Kidney glomerular epithelial cell (primary cell): ENCODE measurements around the gene ANKMY1.

Experiments
- DNase-seq: peaks from one replicate; lab custom pipeline; 2025; lab: John Stamatoyannopoulos, UW

The ANKMY1 gene

DNA sequence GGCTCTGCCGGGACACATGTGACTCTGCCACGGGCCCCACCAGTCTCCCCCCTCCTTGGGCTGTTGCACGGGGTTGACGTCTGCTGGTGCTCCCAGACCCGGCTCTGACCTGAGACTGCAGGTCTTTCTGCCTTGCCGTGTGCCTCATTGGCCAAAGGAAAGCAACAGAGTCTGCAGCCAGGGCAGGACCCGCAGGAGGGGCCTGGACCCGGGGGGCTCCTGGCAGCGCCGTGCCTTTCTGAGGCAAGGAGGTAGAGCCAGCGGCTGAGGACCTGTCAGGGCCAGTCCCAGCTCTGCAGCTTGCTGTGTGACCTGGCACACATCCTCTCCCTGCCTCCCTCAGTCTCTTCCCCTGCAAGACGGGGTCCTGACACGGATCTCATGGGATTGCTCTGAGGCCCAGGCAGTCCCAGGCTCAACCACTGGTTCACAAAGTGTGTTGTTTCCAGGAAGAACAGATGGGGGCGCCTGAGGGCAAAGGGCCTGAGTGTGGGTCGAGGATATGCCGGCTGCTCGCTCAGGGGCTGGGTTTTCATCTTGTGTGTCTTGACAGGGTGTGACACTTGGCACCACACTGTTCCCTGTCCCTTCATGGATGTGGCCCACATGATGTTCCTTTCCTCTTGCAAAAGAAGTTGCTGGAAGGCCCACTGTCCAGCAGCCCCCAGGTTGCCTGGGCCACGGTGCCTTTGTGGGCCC lies 37.7 kb upstream of the ANKMY1 start:
- no peak for DNase-seq

DNA sequence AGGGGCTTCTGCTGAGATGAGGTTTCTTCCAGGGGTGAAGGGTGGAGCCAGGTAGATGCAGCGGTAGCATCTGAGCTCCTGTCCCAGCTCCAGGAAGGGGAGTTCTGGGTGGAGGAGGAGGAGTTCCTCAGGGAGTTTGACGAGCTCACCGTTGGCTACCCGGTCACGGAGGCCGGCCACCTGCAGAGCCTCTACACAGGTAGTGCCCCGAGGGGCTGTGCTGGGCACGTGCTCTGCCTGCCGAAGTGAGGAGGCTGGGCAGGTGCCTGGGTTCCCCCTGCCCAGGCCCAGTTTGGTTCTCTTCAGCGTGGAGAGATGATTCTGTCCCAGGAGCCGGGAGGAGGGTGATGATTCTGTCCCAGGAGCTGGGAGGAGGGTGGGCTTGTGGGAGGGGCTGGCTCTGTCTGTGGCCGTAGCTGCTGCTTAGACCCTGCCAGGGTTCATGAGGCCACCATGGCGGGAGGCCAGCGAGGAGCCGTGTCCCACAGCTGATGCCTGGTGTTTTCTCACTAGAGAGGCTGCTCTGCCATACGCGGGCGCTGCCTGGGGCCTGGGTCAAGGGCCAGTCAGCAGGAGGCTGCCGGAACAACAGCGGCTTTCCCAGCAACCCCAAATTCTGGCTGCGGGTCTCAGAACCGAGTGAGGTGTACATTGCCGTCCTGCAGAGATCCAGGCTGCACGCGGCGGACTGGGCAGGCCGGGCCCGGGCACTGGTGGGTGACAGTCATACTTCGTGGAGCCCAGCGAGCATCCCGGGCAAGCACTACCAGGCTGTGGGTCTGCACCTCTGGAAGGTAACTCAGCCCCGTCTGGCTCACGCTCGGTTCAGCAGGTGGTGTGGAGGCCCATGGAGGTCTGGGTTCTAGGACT lies 37.0 kb upstream of the ANKMY1 start:
- DNase-seq: no peak

DNA sequence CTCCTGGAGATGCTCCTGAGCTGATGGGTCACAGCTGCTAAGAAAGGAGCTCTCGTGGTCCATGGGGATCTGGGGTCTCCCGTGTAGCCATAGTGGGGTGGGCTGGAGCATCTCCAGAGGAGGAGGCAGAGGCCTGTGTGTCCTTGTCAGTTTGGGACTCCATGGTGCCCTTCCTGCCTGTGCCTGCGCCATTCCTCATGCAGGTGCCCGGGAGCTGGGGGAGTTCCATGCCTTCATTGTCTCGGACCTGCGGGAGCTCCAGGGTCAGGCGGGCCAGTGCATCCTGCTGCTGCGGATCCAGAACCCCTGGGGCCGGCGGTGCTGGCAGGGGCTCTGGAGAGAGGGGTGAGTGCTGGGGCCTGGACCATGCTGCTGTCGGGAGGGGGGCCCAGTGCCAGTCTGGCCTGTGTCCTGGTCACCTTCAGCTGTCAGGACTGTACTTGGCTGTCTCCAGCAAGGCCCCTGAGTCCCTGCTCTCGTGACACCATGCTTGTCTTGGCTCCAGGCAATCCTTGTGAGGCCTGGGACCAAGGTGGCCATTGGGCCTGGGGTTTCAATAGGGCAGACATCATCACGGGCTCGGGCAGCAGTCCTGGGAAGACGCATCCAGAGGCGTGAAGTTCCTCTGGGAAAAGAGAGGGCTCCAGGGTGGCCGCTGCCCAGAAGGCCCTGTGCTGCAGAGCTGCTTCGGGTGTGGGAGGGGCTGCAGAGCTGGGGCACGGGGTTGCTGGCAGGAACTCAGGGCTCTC lies 36.1 kb upstream of the ANKMY1 start:
- no peak for DNase-seq

DNA sequence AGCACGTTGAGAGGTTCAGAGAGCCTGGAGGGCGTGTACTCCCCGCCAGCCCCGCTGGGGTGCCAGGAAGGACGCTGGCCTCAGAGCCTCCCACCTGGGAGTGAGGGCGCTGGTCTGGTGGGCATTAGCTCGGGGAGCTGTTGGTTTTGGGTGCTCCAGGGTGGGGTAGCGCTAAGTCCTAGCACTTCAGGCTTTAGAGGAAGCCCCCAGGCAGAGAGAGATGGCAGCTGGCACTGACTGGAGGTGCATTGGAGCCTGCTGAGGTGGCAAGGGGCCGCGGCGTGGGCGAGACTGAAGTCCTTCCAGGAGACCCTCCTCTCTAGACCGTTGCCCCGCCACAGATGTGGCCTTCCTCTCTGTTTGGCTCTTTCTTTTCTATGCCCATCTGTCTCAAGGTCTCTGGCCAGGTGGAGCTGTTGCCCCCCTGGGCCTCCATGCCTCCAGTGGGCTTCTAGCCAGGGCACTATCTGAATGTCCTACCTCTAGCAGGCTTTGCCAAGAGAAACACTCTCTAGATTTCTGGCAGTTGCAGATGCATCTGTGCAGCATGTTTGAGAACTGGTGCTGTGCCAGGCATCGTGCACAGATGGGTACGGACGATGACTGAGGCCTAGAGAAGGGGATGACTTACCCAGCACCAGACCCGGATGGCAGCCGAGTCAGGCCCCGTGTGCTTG lies 35.4 kb upstream of the ANKMY1 start:
- DNase-seq: no peak

DNA sequence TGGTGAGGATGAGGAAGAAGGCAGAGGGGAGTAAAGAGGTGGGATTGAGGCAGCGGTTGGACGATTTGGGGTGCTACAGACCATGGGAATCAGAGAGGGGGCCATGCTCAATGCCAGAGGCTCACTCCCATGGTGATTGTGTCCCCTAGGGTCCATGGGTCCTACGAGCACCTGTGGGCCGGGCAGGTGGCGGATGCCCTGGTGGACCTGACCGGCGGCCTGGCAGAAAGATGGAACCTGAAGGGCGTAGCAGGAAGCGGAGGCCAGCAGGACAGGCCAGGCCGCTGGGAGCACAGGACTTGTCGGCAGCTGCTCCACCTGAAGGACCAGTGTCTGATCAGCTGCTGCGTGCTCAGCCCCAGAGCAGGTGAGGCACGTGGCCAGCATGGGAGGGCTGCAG lies 34.0 kb upstream of the ANKMY1 start:
- DNase-seq: no peak

DNA sequence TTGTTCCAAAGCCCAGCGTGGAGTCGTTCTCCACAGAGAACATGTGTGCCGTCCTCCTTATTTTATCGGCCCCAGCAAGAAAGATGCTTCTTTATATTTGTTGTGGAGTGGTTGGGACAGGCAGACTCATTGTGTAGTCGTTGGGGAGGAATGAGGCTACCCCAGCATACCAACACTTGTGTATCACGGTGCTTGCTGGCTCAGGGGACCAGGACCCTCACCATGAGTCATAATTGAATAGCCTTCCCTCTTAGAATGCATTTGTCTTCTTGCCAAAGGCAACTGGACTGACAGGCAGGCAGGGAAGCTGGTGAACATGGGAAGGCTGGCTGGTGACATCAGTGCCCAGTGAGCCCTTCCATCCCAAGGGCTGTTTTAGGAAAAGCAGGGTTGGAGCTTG lies 33.4 kb upstream of the ANKMY1 start:
- DNase-seq: no peak

DNA sequence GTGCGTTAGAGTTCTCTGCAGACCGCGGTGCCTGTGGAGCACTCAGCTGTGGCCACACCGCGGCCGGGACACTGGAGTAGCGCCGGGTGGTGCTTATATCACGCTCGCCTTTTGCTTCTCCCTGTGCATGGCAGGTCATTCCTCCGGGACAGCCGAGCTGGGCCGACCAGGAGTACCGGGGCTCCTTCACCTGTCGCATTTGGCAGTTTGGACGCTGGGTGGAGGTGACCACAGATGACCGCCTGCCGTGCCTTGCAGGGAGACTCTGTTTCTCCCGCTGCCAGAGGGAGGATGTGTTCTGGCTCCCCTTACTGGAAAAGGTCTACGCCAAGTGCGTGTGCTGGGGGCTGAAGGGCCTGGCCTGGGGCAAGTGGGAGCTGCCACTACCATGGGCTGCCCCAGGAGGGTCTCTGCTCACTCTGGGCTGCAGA lies 32.9 kb upstream of the ANKMY1 start:
- DNase-seq: no peak

DNA sequence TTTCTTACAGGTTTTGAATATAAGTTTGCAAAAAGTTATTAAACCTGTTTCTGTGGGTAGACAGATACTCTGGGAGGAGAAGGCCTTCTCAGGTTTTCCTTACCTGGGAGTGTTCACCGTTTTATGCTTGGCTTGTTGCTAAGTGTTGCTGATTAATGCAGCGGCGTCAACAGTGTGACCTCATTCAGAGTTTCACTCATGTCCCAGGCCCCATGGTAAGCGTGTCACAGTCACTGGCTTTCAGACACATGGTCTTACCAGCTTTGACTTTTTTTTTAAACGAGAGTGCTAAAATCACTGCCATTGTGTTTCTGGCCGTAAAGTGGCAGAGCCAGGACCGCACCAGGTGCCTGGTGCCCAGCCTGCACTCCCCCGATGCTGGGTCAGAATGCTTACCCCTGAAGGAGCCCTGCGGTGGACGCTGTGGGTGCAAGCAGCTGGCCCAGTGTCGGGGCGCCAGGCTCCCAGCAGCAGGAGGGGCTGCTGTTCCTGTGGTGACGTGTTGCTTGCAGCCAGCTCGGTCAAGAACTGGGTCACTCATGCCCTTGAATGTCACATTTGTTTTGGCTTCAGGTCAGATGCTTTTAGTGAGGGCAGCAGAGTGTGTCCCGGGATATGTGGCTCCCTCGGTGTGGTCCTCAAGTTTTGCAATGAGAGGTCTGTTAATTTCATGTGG lies 32.2 kb upstream of the ANKMY1 start:
- DNase-seq: no peak

DNA sequence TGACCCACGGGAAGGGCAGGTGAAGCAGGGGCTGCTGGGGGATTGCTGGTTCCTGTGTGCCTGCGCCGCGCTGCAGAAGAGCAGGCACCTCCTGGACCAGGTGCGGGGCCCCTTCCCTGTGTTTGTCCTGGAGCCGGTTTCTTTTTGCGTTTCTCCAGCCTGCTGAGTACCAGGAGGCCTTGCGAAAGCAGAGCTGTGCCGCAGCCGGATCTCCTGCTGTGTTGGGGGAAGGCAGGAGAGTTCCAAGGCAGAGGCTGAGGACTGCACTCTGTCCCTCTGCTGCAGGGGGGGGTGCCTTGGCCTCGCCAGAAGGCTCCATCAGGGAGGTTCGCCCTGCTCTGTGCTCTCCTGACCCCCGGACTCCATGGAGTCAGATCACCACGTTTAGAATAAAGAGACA lies 31.6 kb upstream of the ANKMY1 start:
- DNase-seq: no peak

DNA sequence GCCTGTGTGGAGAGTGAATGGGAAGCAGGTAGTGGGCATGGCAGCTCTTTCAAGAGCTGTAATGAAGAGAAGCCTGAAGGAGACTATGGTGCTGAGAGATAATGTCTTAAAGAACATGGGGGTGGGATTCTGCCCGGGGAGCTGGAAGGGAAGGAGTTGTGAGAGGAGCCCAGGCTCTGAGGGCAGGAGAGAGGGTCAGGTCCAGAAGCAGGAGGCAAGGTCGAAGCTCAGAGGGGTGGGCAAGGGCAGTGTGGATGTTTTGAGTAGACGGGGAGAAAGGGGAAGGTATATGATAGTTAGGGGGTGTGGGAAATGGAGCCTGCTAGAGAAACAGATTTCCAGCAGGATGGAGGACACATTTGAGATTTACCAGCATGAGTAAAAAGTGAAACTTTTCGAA lies 30.9 kb upstream of the ANKMY1 start:
- DNase-seq: no peak

DNA sequence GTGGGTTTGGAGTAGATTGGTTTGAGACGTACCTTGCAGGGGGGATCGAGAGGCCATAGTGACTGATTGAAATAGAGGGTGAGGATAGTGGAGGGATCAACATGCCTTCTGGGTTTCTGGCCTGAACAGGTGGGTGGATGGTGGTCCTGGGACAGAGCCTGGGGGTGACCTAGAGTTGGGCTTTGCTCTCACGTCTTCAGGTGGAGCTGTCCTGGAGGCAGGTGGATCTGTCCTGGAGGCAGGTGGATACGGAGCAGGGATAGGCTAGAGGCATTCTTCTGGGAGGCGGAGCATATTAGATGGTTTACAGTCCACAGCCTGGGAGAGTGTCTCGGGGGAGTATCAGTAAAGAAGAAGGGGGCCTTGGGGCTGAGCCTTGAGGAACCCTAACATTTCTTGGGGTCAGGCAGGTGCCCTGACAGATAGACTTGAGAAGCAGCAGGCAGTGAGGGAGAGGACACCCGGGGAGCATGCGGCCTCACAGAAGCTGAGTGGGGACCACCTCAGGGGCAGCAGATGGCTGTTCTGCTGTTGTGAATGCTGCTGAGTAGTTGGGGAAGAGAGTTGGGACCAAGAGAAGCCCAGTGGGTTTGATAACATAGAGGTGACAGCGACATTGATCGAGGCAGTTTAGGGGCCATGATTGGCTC lies 30.3 kb upstream of the ANKMY1 start:
- no peak for DNase-seq

DNA sequence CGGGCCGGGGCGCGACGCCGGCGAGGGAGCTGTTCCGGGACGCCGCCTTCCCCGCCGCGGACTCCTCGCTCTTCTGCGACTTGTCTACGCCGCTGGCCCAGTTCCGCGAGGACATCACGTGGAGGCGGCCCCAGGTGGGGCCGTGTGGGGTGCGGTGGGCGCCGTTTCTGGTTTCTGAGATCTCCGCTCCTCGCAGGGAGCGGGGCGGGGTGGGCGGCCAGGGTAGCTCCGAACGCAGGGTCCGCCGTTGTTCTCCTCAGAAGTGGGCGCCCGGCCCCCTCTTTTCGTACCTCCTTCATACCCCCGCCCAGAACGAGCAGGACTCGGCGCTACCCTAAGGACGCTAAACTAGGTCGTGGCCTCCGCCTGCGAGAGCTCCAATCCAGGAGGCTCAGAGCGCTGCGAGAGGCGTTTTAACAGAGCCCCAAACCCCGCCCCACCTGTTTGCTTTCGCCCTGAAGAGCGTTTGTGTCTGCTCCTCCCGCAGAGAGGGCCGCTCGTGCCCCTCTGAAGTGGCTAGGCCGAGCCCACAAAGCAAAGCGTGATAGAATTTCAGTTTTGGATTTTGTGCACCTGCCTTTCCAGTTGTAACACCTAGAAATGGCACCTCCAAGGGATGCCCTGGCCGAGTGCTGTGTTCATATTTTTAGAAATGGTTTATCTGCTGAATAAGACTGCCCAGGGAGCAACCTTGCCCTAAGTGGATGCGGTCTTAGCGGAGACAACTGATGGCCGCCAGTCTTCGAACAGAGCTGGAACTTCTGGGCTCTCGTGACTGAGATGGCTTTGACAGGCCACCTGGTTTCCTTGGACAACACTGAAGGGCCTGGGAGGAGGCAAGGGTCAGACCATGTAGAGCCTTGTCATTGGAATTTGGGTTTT lies 29.4 kb upstream of the ANKMY1 start:
- no peak for DNase-seq

DNA sequence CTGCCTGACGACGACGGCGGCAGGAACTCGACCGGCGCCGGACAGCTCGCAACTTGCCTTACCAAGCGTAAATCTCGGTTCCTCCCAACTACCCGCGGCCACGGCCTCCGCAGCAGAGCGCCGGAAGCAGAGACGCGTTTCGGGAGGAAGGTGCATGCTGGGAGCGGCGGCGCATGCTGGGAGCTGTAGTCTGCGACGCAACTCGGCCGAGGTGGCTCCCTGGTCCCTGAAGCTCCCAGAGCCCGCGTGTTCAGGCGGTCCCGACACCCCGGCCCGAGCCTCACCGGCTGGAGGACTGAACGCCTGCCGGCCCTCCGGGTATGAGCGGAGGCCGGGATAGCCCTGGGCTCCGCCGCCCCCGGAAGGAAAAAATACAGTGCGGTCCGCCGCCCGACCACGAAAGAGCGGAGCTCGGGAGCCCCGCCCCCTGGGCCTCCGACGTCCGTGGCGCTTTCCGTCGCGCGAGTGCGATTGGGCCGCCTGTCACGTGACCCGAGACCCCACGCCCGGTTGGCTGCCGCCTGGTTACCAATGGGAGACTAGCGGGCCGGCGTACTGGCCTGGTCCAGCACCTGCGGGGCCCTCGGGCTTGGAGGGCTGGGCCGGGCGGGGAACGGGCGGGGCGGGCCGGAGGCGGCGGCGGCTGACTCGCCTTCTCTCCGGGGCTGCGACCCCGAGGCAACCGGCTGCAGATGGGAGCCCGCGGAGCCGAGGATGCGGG lies 28.6 kb upstream of the ANKMY1 start, which contains the start of gene CAPN10:
CAPN10 (plus strand) TSS at position 537 of the 721 bp plus-strand sequence; CDS start at position 715, 178 bp downstream.
- DNase-seq: peak; percentile 67

DNA sequence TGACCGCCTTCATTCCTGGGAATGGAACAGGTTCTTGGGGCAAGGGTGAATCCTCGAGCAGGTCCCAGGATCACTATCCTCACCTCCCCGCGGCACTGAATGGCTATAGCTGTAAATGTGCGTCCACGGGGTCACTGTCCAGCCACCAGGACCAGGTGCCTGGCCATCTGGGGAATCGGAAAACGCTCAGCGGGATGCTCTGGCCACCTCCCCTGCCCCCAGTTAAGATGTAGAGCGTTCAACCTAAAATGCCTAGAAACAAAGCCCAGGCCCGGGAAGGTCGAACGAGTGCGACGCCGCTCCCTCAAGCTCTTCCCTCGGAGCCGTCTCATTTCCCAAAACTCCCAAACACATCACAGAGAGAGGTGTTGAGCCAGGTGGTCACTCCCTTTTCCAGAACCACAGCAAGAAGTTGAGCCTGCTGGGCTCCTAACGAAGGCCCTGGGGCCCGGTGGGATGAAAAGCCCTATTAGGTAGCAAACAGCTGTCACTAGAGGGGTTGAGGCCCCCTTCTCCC lies 28.0 kb upstream of the ANKMY1 start:
- no peak for DNase-seq

DNA sequence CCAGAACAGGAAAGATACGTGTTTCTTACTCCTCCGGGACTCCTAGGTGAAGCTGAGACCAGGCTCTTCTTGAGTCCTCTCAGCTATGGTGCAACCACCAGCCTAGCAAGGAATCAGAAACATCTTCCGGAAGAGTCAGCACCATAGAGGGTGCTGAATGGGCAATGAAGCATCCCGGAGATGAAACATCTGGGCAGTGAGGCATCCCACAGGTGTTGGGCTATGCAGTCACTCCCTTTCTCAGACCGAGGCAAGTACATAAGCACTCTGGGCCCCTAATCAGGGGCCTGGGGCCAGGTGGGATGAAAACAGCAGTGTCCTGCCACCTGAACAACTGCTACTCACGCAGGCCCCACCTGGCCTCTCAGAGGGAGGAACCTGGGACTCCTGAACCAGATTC lies 27.3 kb upstream of the ANKMY1 start:
- DNase-seq: peak; percentile 5

DNA sequence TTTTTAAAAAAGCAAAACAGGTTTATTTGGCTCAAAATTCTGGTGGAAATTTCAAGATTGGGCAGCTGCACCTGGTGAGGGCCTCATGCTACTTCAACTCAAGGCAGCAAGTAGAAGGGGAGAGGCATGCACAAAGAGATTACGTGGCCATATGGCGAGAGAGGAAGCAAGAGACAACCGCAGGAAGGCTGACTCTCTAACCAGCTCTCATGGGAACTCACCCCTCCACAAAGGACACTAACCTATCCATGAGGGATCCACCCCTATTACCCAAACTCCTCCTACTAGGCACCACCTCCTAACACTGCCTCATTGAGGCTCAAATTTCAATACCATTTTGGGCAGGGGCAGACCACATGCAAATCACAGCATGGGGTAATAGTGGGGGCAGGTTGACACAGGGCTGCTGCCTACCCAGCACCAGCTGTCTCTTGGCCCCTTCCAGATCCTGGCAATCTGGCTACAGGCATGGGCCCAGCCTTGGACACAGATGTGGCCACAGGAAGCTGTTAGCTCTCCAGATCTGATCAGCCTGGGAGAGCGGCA lies 26.8 kb upstream of the ANKMY1 start:
- no peak for DNase-seq

DNA sequence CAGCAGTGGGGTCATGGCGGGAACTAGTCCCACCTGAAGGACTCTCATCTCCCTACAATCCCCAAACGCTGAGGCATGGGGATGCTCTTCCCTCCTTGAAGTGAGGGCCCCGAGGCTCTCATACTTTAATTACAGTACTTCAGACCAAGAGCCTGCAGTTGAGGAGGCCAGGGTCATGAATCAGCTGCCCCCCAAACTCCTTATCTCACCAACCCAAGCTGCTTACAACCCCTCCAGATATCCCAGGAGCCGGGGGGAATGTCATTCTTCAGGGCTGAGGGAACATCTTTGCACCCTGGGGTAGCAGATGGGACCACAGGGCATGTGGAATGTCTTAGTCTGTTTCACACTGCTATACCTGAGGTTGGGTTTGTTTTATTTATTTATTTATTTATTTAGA lies 26.0 kb upstream of the ANKMY1 start:
- no peak for DNase-seq

DNA sequence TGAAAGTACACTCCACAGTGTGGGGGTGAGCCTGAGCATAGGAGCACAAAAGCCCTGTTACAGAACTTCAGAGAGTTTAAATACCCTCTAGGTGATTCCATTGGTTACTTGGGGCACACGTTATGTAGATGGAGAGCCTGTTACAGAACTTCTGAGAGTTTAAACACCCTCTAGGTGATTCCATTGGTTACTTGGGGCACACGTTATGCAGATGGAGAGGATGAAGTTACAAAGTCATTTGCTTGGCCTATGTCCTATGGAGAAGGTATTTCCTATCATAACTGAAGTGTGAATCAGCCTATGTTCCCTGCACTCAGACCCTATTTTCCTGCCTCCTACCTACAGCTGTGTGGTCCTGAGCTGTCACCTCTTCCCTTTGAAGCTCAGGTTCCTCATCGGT lies 25.0 kb upstream of the ANKMY1 start:
- DNase-seq: no peak

DNA sequence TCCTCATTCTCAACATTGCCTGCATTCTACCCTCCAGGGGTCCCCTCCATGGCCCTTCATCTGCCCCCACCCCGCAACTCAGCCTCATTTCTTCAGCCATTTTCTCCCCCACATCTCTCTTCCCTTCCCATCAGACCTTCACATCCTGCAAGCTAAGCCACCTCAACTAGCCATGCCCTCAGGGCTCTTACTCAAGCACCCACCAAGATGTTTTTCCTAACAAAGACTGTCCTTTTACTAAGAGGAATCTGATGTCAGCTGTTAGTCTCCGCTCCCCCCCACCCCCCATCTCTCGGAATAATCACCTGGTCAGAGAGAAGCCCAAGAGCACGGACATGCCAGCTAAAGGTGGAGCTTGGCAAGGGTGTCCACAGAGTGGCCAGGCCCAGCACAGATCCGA lies 24.0 kb upstream of the ANKMY1 start:
- DNase-seq: no peak
